ENCODE data around the gene ROR2.

Gene ROR2

DNA sequence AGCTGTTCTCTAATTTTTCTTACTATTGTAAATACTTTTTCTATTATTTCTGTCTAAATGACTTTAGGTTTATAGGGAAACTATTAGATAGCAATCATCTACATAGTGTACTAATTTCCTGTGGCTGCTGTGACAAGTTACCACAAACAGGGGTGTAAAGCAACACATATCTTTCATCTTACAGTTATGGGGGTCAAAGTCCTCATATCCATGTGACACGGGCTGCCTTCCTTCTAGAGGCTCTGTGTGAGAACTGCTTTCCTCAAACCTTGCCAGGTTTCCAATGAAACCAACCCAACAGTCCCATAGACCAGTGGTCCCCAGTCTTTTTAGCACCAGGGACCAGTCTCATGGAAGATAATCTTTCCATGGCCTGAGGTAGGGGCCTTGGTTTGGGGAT lies 189.1 kb downstream of the ROR2 start:
- Histone ChIP-seq H3K4me3 (ENCODE audit: low read length) (no peak overlapping the region), H3K36me3 (ENCODE audit: control insufficient read depth, insufficient read depth, low read length, severe bottlenecking) (no peaks in the 10 kb centered on the region), H3K27me3 (replicated peaks; ENCODE audit: control insufficient read depth, insufficient read depth, low read length) (no peaks in the 10 kb centered on the region), H3K9ac (ENCODE audit: low read length) (no peak overlapping the region), H3K9me3 (ENCODE audit: control insufficient read depth, low read length) (peaks cover 8% of the 10 kb centered on the region), H3K4me1 (ENCODE audit: control insufficient read depth, insufficient read depth, low read length) (peaks cover 2% of the 10 kb centered on the region)
- DNase-seq (ENCODE audit: low read depth): no peak

GRCh38 chr9:91758491-91758981 lies 191.5 kb downstream of the ROR2 start:
- Histone ChIP-seq H3K36me3 (ENCODE audit: control insufficient read depth, insufficient read depth, low read length, severe bottlenecking) (no peaks in the 10 kb centered on the region), H3K27me3 (replicated peaks; ENCODE audit: control insufficient read depth, insufficient read depth, low read length) (no peaks in the 10 kb centered on the region), H3K4me3 (ENCODE audit: low read length) (no peak overlapping the region), H3K9me3 (ENCODE audit: control insufficient read depth, low read length) (peaks cover 3% of the 10 kb centered on the region), H3K4me1 (ENCODE audit: control insufficient read depth, insufficient read depth, low read length) (peaks cover 5% of the 10 kb centered on the region), H3K9ac (ENCODE audit: low read length) (no peak overlapping the region)
- DNase-seq (ENCODE audit: low read depth): peak; percentile 77

DNA sequence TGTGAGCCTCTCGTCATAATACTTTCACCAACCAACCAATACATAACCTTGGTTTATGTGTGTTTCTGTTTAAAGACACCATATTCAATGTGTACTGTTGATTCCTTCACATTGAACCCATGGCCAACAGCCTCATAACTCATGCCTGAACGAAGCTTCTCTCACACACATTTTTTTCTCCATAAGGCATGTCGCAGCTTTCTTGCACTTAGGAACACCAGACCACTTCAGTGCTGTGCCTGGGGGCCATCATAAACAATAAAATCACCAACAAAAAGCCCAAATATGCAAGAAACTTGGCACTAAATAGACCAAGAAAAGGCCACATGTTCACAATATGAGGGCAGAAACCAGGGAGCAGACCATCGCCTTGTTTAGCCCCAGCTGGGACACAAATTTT lies 192.2 kb downstream of the ROR2 start:
- Histone ChIP-seq H3K4me3 (ENCODE audit: low read length) (no peak overlapping the region), H3K27me3 (replicated peaks; ENCODE audit: control insufficient read depth, insufficient read depth, low read length) (no peaks in the 10 kb centered on the region), H3K9ac (ENCODE audit: low read length) (no peak overlapping the region), H3K9me3 (ENCODE audit: control insufficient read depth, low read length) (peaks cover 3% of the 10 kb centered on the region), H3K4me1 (ENCODE audit: control insufficient read depth, insufficient read depth, low read length) (peaks cover 5% of the 10 kb centered on the region), H3K36me3 (ENCODE audit: control insufficient read depth, insufficient read depth, low read length, severe bottlenecking) (no peaks in the 10 kb centered on the region)
- no peak for DNase-seq (ENCODE audit: low read depth)

- no peak for DNase-seq (ENCODE audit: low read depth)
- H3K9me3 ChIP-seq (ENCODE audit: control insufficient read depth, low read length): no peaks in the 10 kb centered on the region
- no peaks in the 10 kb centered on the region for H3K36me3 ChIP-seq (ENCODE audit: control insufficient read depth, insufficient read depth, low read length, severe bottlenecking)
- H3K4me3 ChIP-seq (ENCODE audit: low read length): no peak overlapping the region
- peaks cover 14% of the 10 kb centered on the region for H3K4me1 ChIP-seq (ENCODE audit: control insufficient read depth, insufficient read depth, low read length)
- no peak overlapping the region for H3K9ac ChIP-seq (ENCODE audit: low read length)
- no peaks in the 10 kb centered on the region for H3K27me3 ChIP-seq (replicated peaks; ENCODE audit: control insufficient read depth, insufficient read depth, low read length)
Observed at GRCh38 chr9:91756510-91756780, 193.6 kb downstream of the ROR2 start.

- Histone ChIP-seq H3K4me1 (ENCODE audit: control insufficient read depth, insufficient read depth, low read length) (peaks cover 15% of the 10 kb centered on the region), H3K9ac (ENCODE audit: low read length) (no peak overlapping the region), H3K36me3 (ENCODE audit: control insufficient read depth, insufficient read depth, low read length, severe bottlenecking) (no peaks in the 10 kb centered on the region), H3K27me3 (replicated peaks; ENCODE audit: control insufficient read depth, insufficient read depth, low read length) (no peaks in the 10 kb centered on the region), H3K9me3 (ENCODE audit: control insufficient read depth, low read length) (no peaks in the 10 kb centered on the region), H3K4me3 (ENCODE audit: low read length) (no peak overlapping the region)
- DNase-seq (ENCODE audit: low read depth): peak; percentile 17
Observed at GRCh38 chr9:91755761-91756509, 194.1 kb downstream of the ROR2 start.

DNA sequence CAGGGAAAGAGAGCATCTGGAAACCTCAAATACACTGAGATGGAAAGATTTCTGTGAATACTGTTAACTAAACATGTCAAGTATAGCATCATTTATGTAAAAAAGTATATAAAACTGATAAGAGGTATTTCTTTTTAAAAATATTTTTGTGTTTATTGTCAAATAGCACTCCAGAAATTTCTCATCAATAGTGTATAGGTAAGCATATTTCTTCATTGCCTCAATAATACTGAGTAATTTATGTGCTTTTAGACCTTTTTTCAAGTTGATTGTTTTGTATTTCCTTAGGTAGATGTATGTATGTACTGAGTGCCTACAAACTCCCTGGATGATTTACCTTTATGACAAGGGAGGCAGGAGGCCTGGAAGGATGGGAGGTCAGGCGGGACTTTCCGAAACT lies 196.3 kb downstream of the ROR2 start:
- DNase-seq (ENCODE audit: low read depth): no peak
- Histone ChIP-seq H3K9me3 (ENCODE audit: control insufficient read depth, low read length) (no peaks in the 10 kb centered on the region), H3K4me1 (ENCODE audit: control insufficient read depth, insufficient read depth, low read length) (peaks cover 15% of the 10 kb centered on the region), H3K4me3 (ENCODE audit: low read length) (no peak overlapping the region), H3K9ac (ENCODE audit: low read length) (no peak overlapping the region), H3K27me3 (replicated peaks; ENCODE audit: control insufficient read depth, insufficient read depth, low read length) (no peaks in the 10 kb centered on the region), H3K36me3 (ENCODE audit: control insufficient read depth, insufficient read depth, low read length, severe bottlenecking) (no peaks in the 10 kb centered on the region)

DNA sequence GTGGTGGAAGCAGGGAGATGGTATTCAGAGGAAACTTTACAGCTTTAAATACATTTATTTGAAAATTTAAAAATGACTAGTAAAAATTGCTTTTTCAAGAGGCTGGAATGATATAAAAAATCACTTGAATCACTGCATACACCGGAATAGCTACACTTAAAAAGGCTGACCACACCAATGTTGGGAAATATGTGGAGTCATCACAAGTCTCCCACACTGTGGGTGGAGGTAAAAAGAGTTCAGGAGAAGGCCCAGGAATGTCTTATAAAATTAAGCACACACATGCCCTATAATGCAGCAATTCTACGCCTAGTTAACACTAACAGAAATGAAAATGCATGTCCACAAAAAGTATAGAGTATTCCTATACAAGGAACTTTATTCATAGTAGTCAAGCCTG lies 198.1 kb downstream of the ROR2 start:
- H3K9me3 ChIP-seq (ENCODE audit: control insufficient read depth, low read length): no peaks in the 10 kb centered on the region
- no peak overlapping the region for H3K9ac ChIP-seq (ENCODE audit: low read length)
- DNase-seq (ENCODE audit: low read depth): peak; percentile 65
- H3K4me1 ChIP-seq (ENCODE audit: control insufficient read depth, insufficient read depth, low read length): peaks cover 15% of the 10 kb centered on the region
- no peaks in the 10 kb centered on the region for H3K27me3 ChIP-seq (replicated peaks; ENCODE audit: control insufficient read depth, insufficient read depth, low read length)
- H3K4me3 ChIP-seq (ENCODE audit: low read length): no peak overlapping the region
- H3K36me3 ChIP-seq (ENCODE audit: control insufficient read depth, insufficient read depth, low read length, severe bottlenecking): no peaks in the 10 kb centered on the region

DNA sequence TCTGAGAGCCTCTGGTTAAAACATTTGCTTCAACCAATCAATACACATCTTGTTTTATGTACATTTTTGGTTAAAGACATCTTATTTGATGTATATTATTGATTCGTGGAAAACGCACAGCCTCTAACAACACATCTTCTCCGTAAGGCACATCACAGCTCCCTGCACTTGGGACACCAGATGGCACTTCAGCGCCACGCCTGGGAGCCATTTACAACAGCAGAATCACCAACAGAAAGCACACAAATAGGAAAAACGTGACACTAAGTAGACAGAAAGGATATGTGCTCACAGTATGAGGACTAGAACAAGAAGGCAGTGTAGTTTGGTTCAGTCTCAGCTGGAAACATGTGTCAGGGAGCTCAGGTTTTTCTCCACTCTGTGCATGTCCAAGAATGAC lies 199.7 kb downstream of the ROR2 start:
- no peaks in the 10 kb centered on the region for H3K36me3 ChIP-seq (ENCODE audit: control insufficient read depth, insufficient read depth, low read length, severe bottlenecking)
- peak; percentile 53 for DNase-seq (ENCODE audit: low read depth)

DNA sequence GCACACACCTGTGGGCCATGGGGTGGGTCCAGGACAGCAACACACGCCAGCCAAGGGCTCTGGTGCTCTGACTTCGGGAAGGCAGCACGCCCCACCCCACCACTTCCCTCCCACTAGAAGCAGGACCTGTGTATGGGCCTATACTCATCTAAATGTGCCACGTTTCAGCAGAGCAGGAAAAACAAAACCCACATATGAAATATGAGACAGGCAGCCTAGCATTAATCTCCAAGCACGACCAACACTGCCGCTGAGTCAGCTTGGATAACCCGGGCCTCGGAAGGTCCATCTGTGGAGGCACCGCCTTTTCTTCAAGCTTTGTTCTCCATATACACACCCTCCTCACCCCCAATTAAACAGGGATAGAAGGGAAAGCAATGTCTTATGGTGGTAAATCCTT lies 203.1 kb downstream of the ROR2 start:
- no peak overlapping the region for H3K4me3 ChIP-seq (ENCODE audit: low read length)
- H3K4me1 ChIP-seq (ENCODE audit: control insufficient read depth, insufficient read depth, low read length): peaks cover 6% of the 10 kb centered on the region
- H3K9ac ChIP-seq (ENCODE audit: low read length): no peak overlapping the region
- H3K27me3 ChIP-seq (replicated peaks; ENCODE audit: control insufficient read depth, insufficient read depth, low read length): no peaks in the 10 kb centered on the region
- H3K9me3 ChIP-seq (ENCODE audit: control insufficient read depth, low read length): no peaks in the 10 kb centered on the region
- DNase-seq (ENCODE audit: low read depth): peak; percentile 31
- no peaks in the 10 kb centered on the region for H3K36me3 ChIP-seq (ENCODE audit: control insufficient read depth, insufficient read depth, low read length, severe bottlenecking)

More for the DNA sequence above, 199.7 kb downstream of the ROR2 start:
- Histone ChIP-seq H3K4me3 (ENCODE audit: low read length) (no peak overlapping the region), H3K9me3 (ENCODE audit: control insufficient read depth, low read length) (no peaks in the 10 kb centered on the region), H3K9ac (ENCODE audit: low read length) (no peak overlapping the region), H3K4me1 (ENCODE audit: control insufficient read depth, insufficient read depth, low read length) (peaks cover 9% of the 10 kb centered on the region), H3K27me3 (replicated peaks; ENCODE audit: control insufficient read depth, insufficient read depth, low read length) (no peaks in the 10 kb centered on the region)

GRCh38 chr9:91746357-91746756 lies 203.7 kb downstream of the ROR2 start:
- H3K4me1 ChIP-seq (ENCODE audit: control insufficient read depth, insufficient read depth, low read length): peaks cover 4% of the 10 kb centered on the region
- no peak for DNase-seq (ENCODE audit: low read depth)
- no peaks in the 10 kb centered on the region for H3K9me3 ChIP-seq (ENCODE audit: control insufficient read depth, low read length)
- H3K4me3 ChIP-seq (ENCODE audit: low read length): no peak overlapping the region
- H3K36me3 ChIP-seq (ENCODE audit: control insufficient read depth, insufficient read depth, low read length, severe bottlenecking): no peaks in the 10 kb centered on the region
- H3K9ac ChIP-seq (ENCODE audit: low read length): no peak overlapping the region
- H3K27me3 ChIP-seq (replicated peaks; ENCODE audit: control insufficient read depth, insufficient read depth, low read length): no peaks in the 10 kb centered on the region

- Histone ChIP-seq H3K9ac (ENCODE audit: low read length) (no peak overlapping the region), H3K36me3 (ENCODE audit: control insufficient read depth, insufficient read depth, low read length, severe bottlenecking) (no peaks in the 10 kb centered on the region), H3K9me3 (ENCODE audit: control insufficient read depth, low read length) (no peaks in the 10 kb centered on the region), H3K4me3 (ENCODE audit: low read length) (no peak overlapping the region), H3K4me1 (ENCODE audit: control insufficient read depth, insufficient read depth, low read length) (peaks cover 9% of the 10 kb centered on the region), H3K27me3 (replicated peaks; ENCODE audit: control insufficient read depth, insufficient read depth, low read length) (no peaks in the 10 kb centered on the region)
- no peak for DNase-seq (ENCODE audit: low read depth)
Observed at GRCh38 chr9:91744114-91744513, 205.9 kb downstream of the ROR2 start.

DNA sequence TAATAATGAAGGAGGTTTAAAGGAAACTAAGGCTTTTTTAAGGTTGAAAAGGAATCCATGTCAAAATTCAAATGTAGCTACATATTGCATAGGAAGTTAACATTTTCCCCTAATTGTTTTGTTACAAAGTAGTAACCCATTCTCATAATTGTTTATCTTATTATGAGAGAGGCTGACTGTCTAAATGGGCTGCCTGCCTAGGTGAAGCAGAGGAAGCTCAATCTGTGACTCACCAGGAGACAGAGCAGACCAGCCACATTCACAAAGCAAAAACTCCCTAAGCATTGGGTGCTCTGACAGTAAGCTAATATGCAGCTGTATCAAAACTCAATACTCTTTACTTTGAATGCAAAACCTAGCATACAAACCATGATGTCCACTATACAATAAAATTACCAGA lies 208.5 kb downstream of the ROR2 start:
- no peaks in the 10 kb centered on the region for H3K36me3 ChIP-seq (ENCODE audit: control insufficient read depth, insufficient read depth, low read length, severe bottlenecking)
- H3K4me3 ChIP-seq (ENCODE audit: low read length): no peak overlapping the region
- no peaks in the 10 kb centered on the region for H3K9me3 ChIP-seq (ENCODE audit: control insufficient read depth, low read length)
- H3K9ac ChIP-seq (ENCODE audit: low read length): no peak overlapping the region
- peak; percentile 52 for DNase-seq (ENCODE audit: low read depth)
- H3K4me1 ChIP-seq (ENCODE audit: control insufficient read depth, insufficient read depth, low read length): peaks cover 9% of the 10 kb centered on the region
- H3K27me3 ChIP-seq (replicated peaks; ENCODE audit: control insufficient read depth, insufficient read depth, low read length): no peaks in the 10 kb centered on the region

All from adipocyte (in vitro differentiated cells).